HPDE6-E6E7 (cell line): ENCODE results near the gene HS3ST5.
"Not testable (repeated sequence)": the region's sequence is repeated elsewhere in the genome, so short reads cannot be mapped to it uniquely, and the experiment has no call there.

Experiments used
- DNase-seq: peaks from one replicate; pipeline ENCODE4 v3.0.0; 2011; ENCODE audit warnings: missing footprints; ENCODE audit errors: extremely low spot score

The HS3ST5 gene

GRCh38 chr6:114334237-114334636 lies 8.6 kb downstream of the HS3ST5 start:
- no peak for DNase-seq

DNA sequence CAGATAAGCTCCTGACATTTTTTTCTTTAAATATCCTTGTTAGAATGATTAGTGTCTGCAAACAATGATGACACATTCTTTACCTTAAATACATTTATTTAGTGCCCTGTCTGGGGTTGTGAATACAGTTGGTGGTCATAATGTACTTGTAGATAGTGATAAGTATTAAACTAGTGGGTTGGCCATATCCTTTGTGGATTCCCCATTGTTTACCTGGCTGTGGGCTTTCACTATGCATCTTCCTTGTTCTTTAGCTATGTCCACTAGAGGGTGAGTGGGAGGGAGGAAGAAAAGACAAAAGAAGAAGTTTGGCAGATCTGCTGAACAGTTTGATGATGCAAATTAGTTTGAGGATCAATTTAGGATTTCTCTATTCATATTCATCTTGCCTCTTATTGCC lies 15.7 kb downstream of the HS3ST5 start:
- DNase-seq = no peak

- DNase-seq = no peak
These were observed 19.0 kb downstream of the HS3ST5 start for GRCh38 chr6:114323784-114324183.

GRCh38 chr6:114319749-114320148 lies 23.1 kb downstream of the HS3ST5 start:
- DNase-seq = no peak

DNA sequence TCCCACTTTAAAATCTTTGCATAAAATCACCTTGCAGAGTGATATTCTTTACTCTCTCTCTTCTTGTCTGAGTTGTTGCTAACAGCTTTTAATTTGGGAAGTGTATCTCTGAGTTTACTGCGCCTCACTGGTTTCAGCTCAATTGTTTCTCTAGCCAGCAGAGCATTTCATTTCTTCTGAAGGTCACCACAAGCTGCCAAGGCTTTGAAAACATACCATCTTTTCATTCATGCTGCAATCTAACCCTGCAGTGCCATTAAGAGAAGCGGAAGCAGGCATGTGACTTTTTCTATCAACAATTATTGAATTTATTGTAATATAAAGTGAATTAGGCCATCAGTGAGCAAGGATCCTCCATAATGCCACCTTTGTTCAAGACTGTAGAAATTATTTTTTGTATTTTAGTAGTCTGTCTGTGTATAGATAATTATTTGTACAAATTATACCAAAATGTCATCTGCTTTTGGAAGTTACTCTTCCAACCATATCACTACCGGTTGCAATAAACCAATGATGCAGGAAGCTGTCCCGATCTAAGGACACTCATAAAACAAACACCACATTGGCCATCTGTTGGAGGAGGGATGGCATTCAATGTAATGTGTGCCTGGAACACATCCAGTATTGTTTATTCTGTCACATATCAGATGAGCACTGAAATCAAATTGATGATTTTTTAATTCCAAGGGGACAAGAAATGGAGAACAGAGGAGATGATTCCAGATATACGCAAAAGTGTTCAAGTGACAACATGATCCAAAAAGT lies 26.8 kb downstream of the HS3ST5 start:
- no peak for DNase-seq

- DNase-seq = not testable (repeated sequence)
These were observed 29.0 kb downstream of the HS3ST5 start for GRCh38 chr6:114313816-114314215.

GRCh38 chr6:114312931-114313330 lies 29.9 kb downstream of the HS3ST5 start:
- DNase-seq = no peak

GRCh38 chr6:114310053-114310452 lies 32.8 kb downstream of the HS3ST5 start:
- no peak for DNase-seq

DNA sequence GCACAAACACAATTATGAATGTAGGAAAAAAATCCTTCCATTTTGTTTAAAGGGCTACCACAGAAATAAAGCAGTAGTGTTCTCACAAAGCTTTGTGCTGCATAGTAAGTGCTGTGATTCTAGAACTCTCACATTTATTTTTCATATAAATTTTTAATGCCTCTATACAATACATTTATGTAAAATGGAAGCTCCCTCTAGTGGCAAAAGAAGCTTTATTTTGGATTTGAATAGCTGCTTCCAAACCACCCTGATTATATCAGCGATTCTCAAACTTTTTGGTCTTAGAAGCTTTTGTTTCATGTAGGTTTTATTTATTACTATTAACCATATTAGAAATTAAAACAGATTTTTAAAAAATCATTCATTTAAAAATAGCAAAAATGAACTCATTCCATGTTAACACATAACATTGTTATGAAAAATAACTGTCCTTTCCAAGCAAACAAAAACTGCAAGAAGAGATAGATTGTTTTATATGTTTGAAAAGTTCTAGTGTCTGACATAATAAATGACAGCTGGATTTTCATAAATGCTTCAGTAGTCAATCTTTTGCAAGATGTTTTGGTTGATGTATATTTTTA lies 38.4 kb downstream of the HS3ST5 start:
- no peak for DNase-seq

DNA sequence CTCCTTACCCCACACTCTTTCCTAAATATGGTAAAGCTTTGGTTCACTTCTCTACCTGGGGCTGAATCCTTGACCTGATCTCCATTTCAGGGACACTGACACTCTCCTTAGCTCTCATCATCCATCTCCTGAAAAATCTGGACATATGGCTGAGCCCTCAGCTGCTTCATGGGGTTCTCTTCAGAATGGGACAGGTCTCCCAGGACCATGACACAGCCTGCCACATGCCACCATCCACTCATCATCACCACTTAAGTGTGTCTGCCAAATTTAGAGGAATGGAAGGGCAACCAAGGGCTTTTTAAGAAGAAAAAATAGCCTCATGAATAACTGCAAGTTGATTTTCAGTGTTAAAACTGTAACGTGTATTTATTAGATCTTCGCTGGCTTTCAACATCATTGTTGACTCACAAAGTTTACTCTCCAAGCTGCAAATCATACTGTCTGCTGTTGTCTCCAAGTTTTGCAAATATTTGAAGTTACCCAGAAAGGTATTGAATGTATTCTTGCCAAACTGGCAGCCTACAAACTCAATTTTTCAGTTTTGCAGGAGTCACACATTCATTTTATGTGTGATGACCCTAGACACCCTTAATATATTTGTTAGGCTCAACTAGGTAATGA lies 41.1 kb downstream of the HS3ST5 start:
- DNase-seq = no peak

DNA sequence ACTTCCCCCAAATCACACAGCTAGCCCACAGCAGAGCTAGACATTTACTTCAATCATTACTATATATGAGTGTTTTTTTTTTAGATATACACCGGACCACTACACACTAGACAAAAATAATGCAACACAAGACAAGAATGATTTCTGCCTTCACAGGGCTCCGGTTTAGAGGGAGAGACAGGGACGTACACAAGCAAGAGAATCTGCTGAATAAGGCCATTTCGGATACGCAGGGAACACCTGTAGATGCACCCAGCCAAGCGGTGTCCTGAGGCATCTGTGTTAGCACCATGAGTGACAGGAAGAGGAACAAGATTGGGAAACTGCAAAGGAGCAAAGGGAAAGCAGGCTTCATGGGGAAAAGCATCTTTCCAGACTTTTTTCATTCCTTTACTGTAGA lies 45.7 kb downstream of the HS3ST5 start:
- DNase-seq = no peak

GRCh38 chr6:114292431-114292830 lies 50.4 kb downstream of the HS3ST5 start:
- DNase-seq = no peak

DNA sequence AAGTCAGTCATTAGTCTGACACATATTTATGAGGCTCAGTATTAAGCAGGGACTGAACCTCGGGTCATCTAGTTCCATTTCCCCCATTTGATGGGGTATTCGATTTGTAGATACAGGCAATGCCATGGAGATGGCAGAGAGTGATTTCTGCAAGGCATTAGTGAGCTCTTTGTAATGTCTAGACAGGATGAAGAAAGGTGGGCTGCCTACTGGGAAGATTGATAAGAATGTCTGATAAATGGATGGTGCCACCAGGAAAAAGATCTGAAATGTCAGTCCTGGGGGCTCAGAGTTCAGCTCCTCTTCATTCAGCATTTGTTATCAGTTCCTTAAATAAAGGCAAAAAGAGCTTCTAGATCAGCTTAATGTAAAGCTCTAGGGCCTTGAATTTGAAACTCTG lies 51.4 kb downstream of the HS3ST5 start:
- no peak for DNase-seq

DNA sequence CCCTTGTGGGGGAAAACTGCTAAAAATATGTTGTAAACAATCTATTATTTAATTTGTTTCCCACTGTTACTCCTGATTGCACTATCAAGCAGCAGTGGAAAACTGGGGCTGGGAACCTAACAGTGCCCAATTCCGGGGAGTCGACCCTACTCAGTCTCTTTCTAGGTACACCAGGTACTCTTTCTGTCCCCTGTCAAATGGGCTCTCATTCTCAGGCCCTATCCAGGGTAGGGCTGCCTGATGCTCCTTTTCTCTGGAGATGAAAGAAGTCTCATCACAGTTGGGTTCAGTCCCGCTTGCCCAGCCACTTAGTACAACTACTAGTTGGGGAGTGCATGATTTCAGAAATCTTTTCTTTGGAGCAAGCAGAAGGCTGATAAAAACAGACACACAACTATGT lies 52.0 kb downstream of the HS3ST5 start:
- DNase-seq = no peak

DNA sequence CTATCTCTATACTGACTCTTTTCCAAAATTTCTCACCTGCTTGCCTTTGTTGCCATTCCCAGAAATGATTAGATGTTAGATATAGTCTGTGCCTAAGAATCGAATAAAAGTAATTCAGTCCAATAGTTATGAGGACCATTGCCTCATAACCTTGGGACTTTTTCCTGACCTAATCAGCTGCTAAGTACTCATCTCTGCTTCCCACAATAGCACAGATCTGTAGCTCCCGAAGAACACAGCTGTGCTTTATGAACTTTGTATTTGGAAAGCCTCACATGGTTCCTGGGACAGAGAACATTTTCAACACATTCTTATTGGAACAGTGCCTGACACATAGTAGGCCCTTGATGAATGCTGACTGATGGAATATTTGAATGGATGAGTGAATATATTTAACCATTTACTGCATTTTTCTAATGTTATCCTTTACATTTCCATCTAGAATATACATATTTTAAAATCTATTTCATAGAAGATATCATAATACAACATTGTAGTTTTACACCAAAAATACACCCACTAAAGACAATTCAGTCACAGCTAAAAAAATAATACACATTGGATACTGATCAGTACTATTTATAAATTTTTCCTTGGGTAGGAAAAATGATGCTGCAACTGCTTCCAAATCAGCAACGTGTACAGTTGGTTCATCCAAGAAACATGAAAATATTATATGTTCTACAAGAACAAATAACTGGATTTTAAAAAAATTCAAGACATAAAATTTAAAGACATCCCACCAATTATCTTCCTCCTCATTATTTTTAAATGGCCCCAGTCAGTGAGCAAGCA lies 53.9 kb downstream of the HS3ST5 start:
- no peak for DNase-seq

- DNase-seq = no peak
These were observed 55.4 kb downstream of the HS3ST5 start for GRCh38 chr6:114287461-114287860.

- DNase-seq = no peak
These were observed 56.6 kb downstream of the HS3ST5 start for GRCh38 chr6:114286211-114286610.

DNA sequence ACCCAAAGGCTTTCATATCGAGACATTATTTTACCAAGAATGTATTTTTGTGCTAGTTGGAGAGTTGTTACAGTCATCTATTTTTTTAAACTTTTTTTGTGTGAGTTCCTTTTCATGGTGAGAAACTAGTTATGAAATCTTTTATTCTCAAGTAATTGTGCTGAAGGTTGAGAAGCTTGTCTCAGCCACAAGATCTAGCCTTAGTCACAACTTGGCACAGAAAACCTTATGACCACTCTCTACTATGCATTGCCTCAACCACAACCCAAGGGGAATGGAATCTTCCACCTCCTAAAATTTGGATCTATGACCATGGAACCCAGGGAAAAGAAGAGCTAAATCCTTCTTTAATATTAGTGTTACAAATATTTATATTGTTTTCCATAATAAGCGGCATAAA lies 58.5 kb downstream of the HS3ST5 start:
- no peak for DNase-seq

GRCh38 chr6:114282292-114282691 lies 60.5 kb downstream of the HS3ST5 start:
- no peak for DNase-seq

- no peak for DNase-seq
These were observed 61.3 kb downstream of the HS3ST5 start for GRCh38 chr6:114281496-114281895.

DNA sequence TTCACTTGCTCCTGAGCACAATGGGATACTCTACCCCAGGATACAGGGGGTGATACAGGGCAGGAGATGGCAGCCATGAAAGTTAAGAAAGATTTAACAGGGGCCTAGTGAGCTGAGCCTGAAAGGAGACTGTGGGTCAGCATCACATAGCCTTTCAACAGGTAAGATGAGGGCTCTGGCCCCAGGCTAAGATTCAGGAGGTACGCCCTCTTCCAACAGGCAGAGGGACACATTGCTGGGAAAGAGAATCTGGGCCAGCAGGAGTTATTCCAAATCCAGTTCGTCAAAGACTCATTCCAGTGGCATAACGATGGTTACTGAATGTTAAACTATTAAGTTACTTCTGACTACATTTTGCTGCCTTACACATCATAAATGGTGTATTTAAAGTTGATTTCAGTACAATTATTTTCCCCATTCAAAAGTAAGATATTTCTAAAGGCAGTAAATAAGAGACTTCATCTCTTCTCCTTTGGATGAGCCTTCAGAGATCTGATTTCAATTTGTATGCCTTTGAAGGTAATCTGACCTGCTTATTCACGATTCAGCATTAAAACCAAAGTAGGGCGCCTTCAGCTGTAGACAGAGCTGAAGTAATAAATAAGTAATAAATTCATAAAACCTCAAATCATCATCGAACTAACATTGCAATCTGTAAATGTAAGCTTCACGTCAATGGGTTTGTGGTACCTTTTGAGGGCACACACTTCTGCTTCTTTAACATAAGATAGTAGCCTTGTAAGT lies 62.4 kb downstream of the HS3ST5 start:
- DNase-seq = no peak

DNA sequence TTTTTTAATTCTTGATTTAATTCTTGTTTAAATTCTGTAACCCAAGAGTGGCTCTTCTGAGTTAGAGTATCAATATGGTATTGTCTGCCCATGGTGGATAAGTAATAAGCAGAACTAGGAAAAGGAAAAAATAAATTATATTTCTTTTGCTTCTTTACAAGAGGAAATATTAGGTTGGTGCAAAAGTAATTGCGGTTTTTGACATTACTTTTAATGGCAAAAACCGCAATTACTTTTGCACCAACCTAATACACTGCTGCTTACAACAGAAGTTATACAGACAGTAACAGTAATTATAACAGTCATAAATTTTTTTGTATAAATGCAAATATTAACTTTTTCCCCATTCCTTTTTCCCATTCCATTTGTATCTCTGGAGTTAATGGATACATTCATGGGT lies 65.6 kb downstream of the HS3ST5 start:
- DNase-seq = no peak
